HG03159 (cell line): ENCODE data around the gene PRCC.

Experiments used
- ATAC-seq: cut with Tn5 transposase; IDR thresholded peaks from one replicate; pipeline ENCODE4 v1.9.1; 2021; ENCODE audit warnings: mild to moderate bottlenecking, moderate library complexity; ENCODE audit not compliant: unreplicated experiment

The PRCC gene

GRCh38 chr1:156743367-156744302 lies 23.7 kb upstream of the PRCC start:
- no peak for ATAC-seq

GRCh38 chr1:156744344-156744743 lies 23.0 kb upstream of the PRCC start:
- no peak for ATAC-seq

GRCh38 chr1:156744786-156745419 lies 22.4 kb upstream of the PRCC start:
- ATAC-seq, result no peak

GRCh38 chr1:156745881-156746280 lies 21.5 kb upstream of the PRCC start:
- no peak for ATAC-seq

- ATAC-seq, result no peak
These were observed 21.0 kb upstream of the PRCC start for GRCh38 chr1:156746406-156746727.

- ATAC-seq, result no peak
These were observed 20.4 kb upstream of the PRCC start for GRCh38 chr1:156746728-156747631.

GRCh38 chr1:156747742-156748669 lies 19.3 kb upstream of the PRCC start:
- ATAC-seq, result no peak

- ATAC-seq, result no peak
These were observed 18.5 kb upstream of the PRCC start for GRCh38 chr1:156748670-156749418.

GRCh38 chr1:156749419-156750118 lies 17.8 kb upstream of the PRCC start:
- ATAC-seq, result no peak

- ATAC-seq, result no peak
These were observed 17.1 kb upstream of the PRCC start for GRCh38 chr1:156750191-156750672.

GRCh38 chr1:156750711-156751450 lies 16.5 kb upstream of the PRCC start:
- peak; percentile 26 for ATAC-seq

- ATAC-seq, result no peak
These were observed 15.9 kb upstream of the PRCC start, which contains the start of gene HDGF for GRCh38 chr1:156751451-156751756. Gene HDGF (minus strand): TSS chr1:156751675. CDS start chr1:156751429, 246 bp downstream.

- peak; percentile 63 for ATAC-seq
These were observed 15.4 kb upstream of the PRCC start for GRCh38 chr1:156751757-156752481.

- ATAC-seq, result no peak
These were observed 14.4 kb upstream of the PRCC start for GRCh38 chr1:156752843-156753482.

- no peak for ATAC-seq
These were observed 13.1 kb upstream of the PRCC start for GRCh38 chr1:156754219-156754618.

GRCh38 chr1:156755527-156755950 lies 11.8 kb upstream of the PRCC start:
- no peak for ATAC-seq

GRCh38 chr1:156756355-156756754 lies 11.0 kb upstream of the PRCC start:
- ATAC-seq, result no peak
